ENCODE data around the gene ABLIM1. TPM values are rescaled to one million over a fixed set of nuclear protein-coding genes. Genes with fewer than 3 reads are reported as not detected.

ABLIM1 gene
- total RNA-seq, 1 donor from 2014 or later, result 103 TPM

GRCh38 chr10:114427124-114427852 is 230.8 kb downstream of the ABLIM1 start:
- DNase-seq (ENCODE audit: low spot score), result no peak

- no peak for DNase-seq (ENCODE audit: low spot score)
Measured at GRCh38 chr10:114426476-114426875, 231.6 kb downstream of the ABLIM1 start.

- no peak for DNase-seq (ENCODE audit: low spot score)
Measured at GRCh38 chr10:114420811-114421485, 237.1 kb downstream of the ABLIM1 start.

GRCh38 chr10:114418109-114418508 is 240.0 kb downstream of the ABLIM1 start:
- DNase-seq (ENCODE audit: low spot score), result no peak

GRCh38 chr10:114412907-114413797 is 244.9 kb downstream of the ABLIM1 start:
- peak; percentile 87 for DNase-seq (ENCODE audit: low spot score)

- no peak for DNase-seq (ENCODE audit: low spot score)
Measured at GRCh38 chr10:114408968-114409444, 249.1 kb downstream of the ABLIM1 start.

- DNase-seq (ENCODE audit: low spot score), result no peak
Measured at GRCh38 chr10:114408112-114408967, 249.7 kb downstream of the ABLIM1 start.

GRCh38 chr10:114406455-114406854 is 251.6 kb downstream of the ABLIM1 start:
- no peak for DNase-seq (ENCODE audit: low spot score)

- peak; percentile 78 for DNase-seq (ENCODE audit: low spot score)
Measured at GRCh38 chr10:114405011-114405350, 253.1 kb downstream of the ABLIM1 start.

- DNase-seq (ENCODE audit: low spot score), result peak; percentile 86
Measured at GRCh38 chr10:114404171-114405010, 253.7 kb downstream of the ABLIM1 start, which contains the start of gene AFAP1L2. AFAP1L2 (minus strand) TSS chr10:114404502; CDS start chr10:114404455, 47 bp downstream.

GRCh38 chr10:114403541-114404161 is 254.4 kb downstream of the ABLIM1 start:
- DNase-seq (ENCODE audit: low spot score), result no peak

GRCh38 chr10:114402871-114403540 is 255.1 kb downstream of the ABLIM1 start:
- no peak for DNase-seq (ENCODE audit: low spot score)

GRCh38 chr10:114402233-114402632 is 255.8 kb downstream of the ABLIM1 start:
- DNase-seq (ENCODE audit: low spot score), result no peak

GRCh38 chr10:114401195-114401791 is 256.8 kb downstream of the ABLIM1 start:
- DNase-seq (ENCODE audit: low spot score), result no peak

- no peak for DNase-seq (ENCODE audit: low spot score)
Measured at GRCh38 chr10:114400091-114400490, 258.0 kb downstream of the ABLIM1 start.

GRCh38 chr10:114399576-114399975 is 258.5 kb downstream of the ABLIM1 start:
- no peak for DNase-seq (ENCODE audit: low spot score)

- DNase-seq (ENCODE audit: low spot score), result no peak
Measured at GRCh38 chr10:114398587-114399331, 259.3 kb downstream of the ABLIM1 start.
